ENCODE data around the gene BLMH. TPM values are rescaled to one million over a fixed set of nuclear protein-coding genes. Genes with fewer than 3 reads are reported as not detected.
A peak's percentile ranks its signal among the peaks of the same experiment; 100 is the strongest.

The BLMH gene
- total and polyA plus RNA-seq, 2 experiments from 2014 or later = 21.3 to 28.2 TPM

DNA sequence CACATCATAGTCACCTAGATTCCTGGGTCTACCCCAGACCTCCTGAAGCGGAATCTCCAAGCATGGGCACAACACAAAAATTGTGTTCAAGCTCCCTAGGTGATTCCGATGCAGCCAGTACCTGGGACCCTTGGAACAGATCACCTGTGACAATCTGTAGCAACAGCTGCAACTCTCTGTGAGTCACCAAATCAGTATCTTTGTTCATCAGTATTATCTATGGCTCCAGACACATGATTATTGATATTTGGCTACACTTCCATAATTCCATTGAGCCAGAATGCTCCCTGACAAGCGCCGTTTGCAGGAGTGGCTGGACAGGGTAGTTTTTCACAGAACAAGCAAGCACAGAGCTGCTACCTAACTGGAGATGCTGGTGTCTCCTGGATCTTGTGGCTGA is 72.4 kb downstream of the BLMH start:
- no peaks in the 10 kb centered on the region for H3K9me3 ChIP-seq (ENCODE audit: low read depth)
- peaks cover 21% of the 10 kb centered on the region for H3K4me1 ChIP-seq (ENCODE audit: insufficient read depth)
- H4K20me1 ChIP-seq (ENCODE audit: insufficient read depth, poor library complexity, severe bottlenecking) = no peaks in the 10 kb centered on the region
- peak overlapping the region; percentile 60 for H3K27ac ChIP-seq
- TF ChIP-seq, protein P1, sequence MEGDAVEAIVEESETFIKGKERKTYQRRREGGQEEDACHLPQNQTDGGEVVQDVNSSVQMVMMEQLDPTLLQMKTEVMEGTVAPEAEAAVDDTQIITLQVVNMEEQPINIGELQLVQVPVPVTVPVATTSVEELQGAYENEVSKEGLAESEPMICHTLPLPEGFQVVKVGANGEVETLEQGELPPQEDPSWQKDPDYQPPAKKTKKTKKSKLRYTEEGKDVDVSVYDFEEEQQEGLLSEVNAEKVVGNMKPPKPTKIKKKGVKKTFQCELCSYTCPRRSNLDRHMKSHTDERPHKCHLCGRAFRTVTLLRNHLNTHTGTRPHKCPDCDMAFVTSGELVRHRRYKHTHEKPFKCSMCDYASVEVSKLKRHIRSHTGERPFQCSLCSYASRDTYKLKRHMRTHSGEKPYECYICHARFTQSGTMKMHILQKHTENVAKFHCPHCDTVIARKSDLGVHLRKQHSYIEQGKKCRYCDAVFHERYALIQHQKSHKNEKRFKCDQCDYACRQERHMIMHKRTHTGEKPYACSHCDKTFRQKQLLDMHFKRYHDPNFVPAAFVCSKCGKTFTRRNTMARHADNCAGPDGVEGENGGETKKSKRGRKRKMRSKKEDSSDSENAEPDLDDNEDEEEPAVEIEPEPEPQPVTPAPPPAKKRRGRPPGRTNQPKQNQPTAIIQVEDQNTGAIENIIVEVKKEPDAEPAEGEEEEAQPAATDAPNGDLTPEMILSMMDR (IDR thresholded peaks at IDR 0.05; ENCODE audit: poor library complexity) = no peak
- no peak for TF ChIP-seq EZH2phosphoT487 (IDR thresholded peaks at IDR 0.05; ENCODE audit: low read depth, severe bottlenecking, unreplicated experiment)
- no peak for TF ChIP-seq EZH2 (IDR thresholded peaks at IDR 0.05; ENCODE audit: borderline replicate concordance)
- H3K36me3 ChIP-seq (replicated peaks; ENCODE audit: insufficient read depth, low read depth) = no peaks in the 10 kb centered on the region
- no peaks in the 10 kb centered on the region for H3K27me3 ChIP-seq
- H2AFZ ChIP-seq = no peak overlapping the region
- no peaks in the 10 kb centered on the region for H3K9me2 ChIP-seq (replicated peaks; ENCODE audit: insufficient read depth)
- no peak overlapping the region for H3K4me3 ChIP-seq
- DNase-seq (ENCODE audit: low spot score) = no peak
- 89% methylated on average over 4 of the region's 4 CpGs for WGBS (ENCODE audit: low lambda C conversion rate, missing lambda C conversion rate)
- H3K79me2 ChIP-seq = no peaks in the 10 kb centered on the region
- H3K4me2 ChIP-seq = peak overlapping the region; percentile 44

DNA sequence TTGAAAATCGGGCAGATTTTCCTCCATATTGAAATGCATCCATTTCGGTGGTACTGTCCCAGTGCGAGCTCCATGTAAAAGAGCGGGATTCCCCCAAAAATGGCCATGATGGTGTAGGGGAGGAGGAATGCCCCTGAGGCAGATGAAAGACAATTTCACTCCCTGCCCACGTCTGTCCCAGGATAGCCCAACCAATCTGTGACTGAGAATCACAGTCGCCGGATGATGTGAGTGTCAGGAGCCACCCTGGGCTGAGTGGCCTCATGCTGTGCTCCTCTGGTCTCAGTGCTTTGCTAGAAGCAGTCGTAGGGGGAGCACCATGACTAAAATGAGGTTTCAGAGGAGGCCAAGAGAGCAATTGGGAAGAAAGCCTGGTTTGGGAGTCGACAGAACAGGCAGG is 72.9 kb downstream of the BLMH start:
- no peak for DNase-seq (ENCODE audit: low spot score)
- Histone ChIP-seq H3K9me2 (replicated peaks; ENCODE audit: insufficient read depth) (no peaks in the 10 kb centered on the region), H3K27me3 (no peaks in the 10 kb centered on the region), H3K27ac (no peak overlapping the region), H2AFZ (no peak overlapping the region), H3K9me3 (ENCODE audit: low read depth) (no peaks in the 10 kb centered on the region), H3K4me3 (no peak overlapping the region), H3K36me3 (replicated peaks; ENCODE audit: insufficient read depth, low read depth) (no peaks in the 10 kb centered on the region), H3K79me2 (no peaks in the 10 kb centered on the region), H4K20me1 (ENCODE audit: insufficient read depth, poor library complexity, severe bottlenecking) (no peaks in the 10 kb centered on the region), H3K4me2 (no peak overlapping the region), H3K4me1 (ENCODE audit: insufficient read depth) (peaks cover 19% of the 10 kb centered on the region)
- WGBS (ENCODE audit: low lambda C conversion rate, missing lambda C conversion rate) = 81% methylated on average over 9 of the region's 9 CpGs
- TF ChIP-seq, protein P1 (IDR thresholded peaks at IDR 0.05; ENCODE audit: poor library complexity) = no peak
- TF ChIP-seq EZH2phosphoT487 (IDR thresholded peaks at IDR 0.05; ENCODE audit: low read depth, severe bottlenecking, unreplicated experiment) (no peak), EZH2 (IDR thresholded peaks at IDR 0.05; ENCODE audit: borderline replicate concordance) (no peak)

DNA sequence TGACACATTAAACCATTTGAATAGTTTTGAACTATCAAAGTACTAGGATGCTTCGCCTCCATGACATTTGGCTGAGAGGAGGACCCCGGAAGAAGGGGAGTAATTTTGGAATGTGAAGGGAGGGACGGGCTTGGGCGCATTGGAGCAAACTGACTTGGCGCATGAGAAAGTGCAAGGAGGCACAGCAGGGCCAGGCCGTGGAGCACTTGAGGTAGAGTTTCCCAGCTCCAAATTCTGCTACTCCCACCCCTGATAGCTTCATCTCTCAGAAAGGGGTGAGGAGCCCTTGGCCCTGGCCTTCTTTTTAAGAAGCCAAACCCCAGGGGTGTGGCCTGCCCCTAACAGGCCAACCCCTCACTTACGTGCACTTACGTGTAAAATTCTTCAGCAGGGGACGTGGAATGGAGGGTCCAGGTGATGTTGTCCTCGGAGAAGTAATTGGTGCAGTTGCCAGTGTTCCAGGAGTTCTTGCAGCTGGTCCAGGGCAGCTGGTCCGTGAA is 73.9 kb downstream of the BLMH start:
- WGBS (ENCODE audit: low lambda C conversion rate, missing lambda C conversion rate) = 96% methylated on average over 11 of the region's 11 CpGs
- no peak overlapping the region for H2AFZ ChIP-seq
- H3K9me2 ChIP-seq (replicated peaks; ENCODE audit: insufficient read depth) = no peaks in the 10 kb centered on the region

More for the DNA sequence above, 73.9 kb downstream of the BLMH start:
- H3K9me3 ChIP-seq (ENCODE audit: low read depth) = no peaks in the 10 kb centered on the region
- no peak for DNase-seq (ENCODE audit: low spot score)
- H4K20me1 ChIP-seq (ENCODE audit: insufficient read depth, poor library complexity, severe bottlenecking) = no peaks in the 10 kb centered on the region
- H3K4me2 ChIP-seq = no peak overlapping the region
- H3K27me3 ChIP-seq = no peaks in the 10 kb centered on the region
- no peak overlapping the region for H3K27ac ChIP-seq
- no peaks in the 10 kb centered on the region for H3K79me2 ChIP-seq
- H3K4me1 ChIP-seq (ENCODE audit: insufficient read depth) = peaks cover 12% of the 10 kb centered on the region
- TF ChIP-seq EZH2 (IDR thresholded peaks at IDR 0.05; ENCODE audit: borderline replicate concordance) = no peak
- TF ChIP-seq, protein P1 (IDR thresholded peaks at IDR 0.05; ENCODE audit: poor library complexity) = no peak
- no peak for TF ChIP-seq EZH2phosphoT487 (IDR thresholded peaks at IDR 0.05; ENCODE audit: low read depth, severe bottlenecking, unreplicated experiment)
- H3K36me3 ChIP-seq (replicated peaks; ENCODE audit: insufficient read depth, low read depth) = no peaks in the 10 kb centered on the region
- no peak overlapping the region for H3K4me3 ChIP-seq

Measured in hepatocyte (in vitro differentiated cells).